Loucy (cell line): Measurements from ENCODE around the gene VIL1.

Experiments used
- EZH2phosphoT487 ChIP-seq: fragments of 200-600 bp; IDR thresholded peaks from 2 replicates; pipeline ENCODE4 v1.6.1; 2018; ENCODE audit warnings: antibody characterized with exemption, mild to moderate bottlenecking, moderate library complexity, borderline replicate concordance
- TF ChIP-seq, protein P1 (sequence below): fragments of 200-600 bp; sonication (generic); conservative IDR thresholded peaks from 2 replicates; pipeline ENCODE4 v1.5.1; 2014; ENCODE audit warnings: mild to moderate bottlenecking, antibody characterized with exemption, low read length

DNA sequence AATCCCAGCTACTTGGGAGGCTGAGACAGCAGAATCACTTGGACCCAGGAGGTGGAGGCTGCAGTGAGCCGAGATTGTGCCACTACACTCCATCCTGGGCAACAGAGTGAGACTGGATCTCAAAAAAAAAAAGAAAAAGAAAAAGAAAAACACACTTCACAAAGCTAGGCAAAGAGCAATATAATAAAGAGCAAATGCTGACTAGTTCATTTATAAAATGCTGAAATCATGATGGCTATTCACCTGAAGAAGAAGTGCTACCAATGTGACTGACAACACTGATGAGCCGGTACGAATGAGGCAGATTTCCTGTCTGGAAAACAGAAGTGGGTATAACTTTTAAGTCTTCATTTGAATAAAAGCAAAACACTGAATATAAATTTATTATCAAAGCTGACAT, 37.9 kb downstream of the VIL1 start:
- TF ChIP-seq, protein P1, sequence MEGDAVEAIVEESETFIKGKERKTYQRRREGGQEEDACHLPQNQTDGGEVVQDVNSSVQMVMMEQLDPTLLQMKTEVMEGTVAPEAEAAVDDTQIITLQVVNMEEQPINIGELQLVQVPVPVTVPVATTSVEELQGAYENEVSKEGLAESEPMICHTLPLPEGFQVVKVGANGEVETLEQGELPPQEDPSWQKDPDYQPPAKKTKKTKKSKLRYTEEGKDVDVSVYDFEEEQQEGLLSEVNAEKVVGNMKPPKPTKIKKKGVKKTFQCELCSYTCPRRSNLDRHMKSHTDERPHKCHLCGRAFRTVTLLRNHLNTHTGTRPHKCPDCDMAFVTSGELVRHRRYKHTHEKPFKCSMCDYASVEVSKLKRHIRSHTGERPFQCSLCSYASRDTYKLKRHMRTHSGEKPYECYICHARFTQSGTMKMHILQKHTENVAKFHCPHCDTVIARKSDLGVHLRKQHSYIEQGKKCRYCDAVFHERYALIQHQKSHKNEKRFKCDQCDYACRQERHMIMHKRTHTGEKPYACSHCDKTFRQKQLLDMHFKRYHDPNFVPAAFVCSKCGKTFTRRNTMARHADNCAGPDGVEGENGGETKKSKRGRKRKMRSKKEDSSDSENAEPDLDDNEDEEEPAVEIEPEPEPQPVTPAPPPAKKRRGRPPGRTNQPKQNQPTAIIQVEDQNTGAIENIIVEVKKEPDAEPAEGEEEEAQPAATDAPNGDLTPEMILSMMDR: no peak
- no peak for TF ChIP-seq EZH2phosphoT487
